ENCODE measurements around the gene CTDNEP1.

Gene CTDNEP1

DNA sequence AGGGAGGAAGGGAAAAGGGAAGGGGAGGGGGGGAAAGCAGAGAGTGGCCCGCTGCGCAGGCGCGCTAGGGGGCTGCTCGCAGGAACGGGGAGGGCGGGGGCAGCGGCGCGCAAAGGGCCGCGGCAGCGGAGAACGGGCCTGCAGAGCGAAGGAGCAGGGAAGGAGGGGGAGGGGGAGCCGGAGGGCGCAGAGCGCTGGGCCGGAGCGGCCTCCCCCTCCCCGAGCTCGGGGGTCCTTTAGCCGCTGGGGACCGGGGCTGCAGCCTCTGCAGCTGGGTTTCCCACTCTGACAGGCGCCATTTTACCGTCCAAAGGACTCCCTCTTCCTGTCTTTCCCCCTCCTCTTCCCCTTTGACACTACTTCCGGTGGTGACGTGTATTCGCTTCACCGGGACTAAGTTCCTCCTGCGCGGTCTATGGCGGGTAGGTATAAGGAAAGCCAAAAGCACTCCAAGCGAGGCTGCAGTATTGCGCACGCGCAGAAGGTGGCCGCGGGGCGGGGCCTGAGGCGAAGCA lies at the start of gene CTDNEP1:
TSS of gene CTDNEP1 (minus strand) at position 74 of the 515 bp plus-strand sequence. CDS start 438 bp downstream, outside the sequence.
- peak within 1 kb of the TSS; percentile 99 for H3K9ac ChIP-seq (ENCODE audit: low read depth, low read length)
- no peaks in the 10 kb centered on the region for H3K4me1 ChIP-seq (ENCODE audit: insufficient read depth, low read length)
- peaks cover 10% of the 10 kb centered on the region for H3K36me3 ChIP-seq (ENCODE audit: insufficient read depth, low read length)
- H3K9me3 ChIP-seq (ENCODE audit: control insufficient read depth, insufficient read depth, low read length), result no peaks in the 10 kb centered on the region

- Histone ChIP-seq H3K9ac (ENCODE audit: low read depth, low read length) (peak overlapping the region; percentile 7; the same call in 1 of the 2 replicates), H3K9me3 (ENCODE audit: control insufficient read depth, insufficient read depth, low read length) (no peaks in the 10 kb centered on the region), H3K36me3 (ENCODE audit: insufficient read depth, low read length) (no peaks in the 10 kb centered on the region), H3K4me1 (ENCODE audit: insufficient read depth, low read length) (peaks cover 18% of the 10 kb centered on the region)
These were observed 44.8 kb upstream of the CTDNEP1 start for GRCh38 chr17:7296189-7296861.

- peaks cover 18% of the 10 kb centered on the region for H3K4me1 ChIP-seq (ENCODE audit: insufficient read depth, low read length)
- H3K9ac ChIP-seq (ENCODE audit: low read depth, low read length), result peak overlapping the region; percentile 56; the same call in 1 of the 2 replicates
- no peaks in the 10 kb centered on the region for H3K9me3 ChIP-seq (ENCODE audit: control insufficient read depth, insufficient read depth, low read length)
- H3K36me3 ChIP-seq (ENCODE audit: insufficient read depth, low read length), result no peaks in the 10 kb centered on the region
These were observed 44.0 kb upstream of the CTDNEP1 start for GRCh38 chr17:7295230-7296180.

DNA sequence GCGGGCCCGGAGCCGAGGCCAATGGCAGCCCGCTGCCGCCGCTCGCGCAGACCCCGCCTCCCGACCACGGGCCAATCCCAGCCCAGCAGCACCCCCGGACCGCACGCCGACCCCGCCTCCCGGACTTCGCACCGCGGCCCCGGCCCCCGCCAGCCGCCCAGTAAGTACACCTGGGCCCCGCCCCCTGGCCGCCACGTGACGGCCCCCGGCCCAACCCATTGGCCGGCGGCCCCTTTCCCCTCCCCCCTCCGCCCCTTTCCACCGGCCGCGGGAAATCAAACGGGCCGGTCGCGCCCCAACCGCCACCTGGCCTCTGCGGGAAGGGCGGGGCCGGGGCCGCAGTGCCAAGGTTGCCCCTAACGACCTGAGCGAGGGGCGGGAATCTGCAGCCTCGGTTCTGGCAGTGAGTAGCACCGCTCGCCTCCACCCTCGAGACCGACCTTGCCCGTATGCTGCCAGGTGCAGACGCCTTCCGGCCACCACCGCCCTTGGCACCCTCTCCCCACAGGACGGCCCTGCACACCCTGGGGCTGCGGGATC lies 43.1 kb upstream of the CTDNEP1 start, which contains the start of gene YBX2:
TSS of gene YBX2 (minus strand) at position 26 of the 540 bp plus-strand sequence. CDS start 139 bp downstream, outside the sequence.
- Histone ChIP-seq H3K36me3 (ENCODE audit: insufficient read depth, low read length) (no peaks in the 10 kb centered on the region), H3K9ac (ENCODE audit: low read depth, low read length) (peak within 1 kb of the TSS; percentile 56), H3K9me3 (ENCODE audit: control insufficient read depth, insufficient read depth, low read length) (no peaks in the 10 kb centered on the region), H3K4me1 (ENCODE audit: insufficient read depth, low read length) (peaks cover 18% of the 10 kb centered on the region)

DNA sequence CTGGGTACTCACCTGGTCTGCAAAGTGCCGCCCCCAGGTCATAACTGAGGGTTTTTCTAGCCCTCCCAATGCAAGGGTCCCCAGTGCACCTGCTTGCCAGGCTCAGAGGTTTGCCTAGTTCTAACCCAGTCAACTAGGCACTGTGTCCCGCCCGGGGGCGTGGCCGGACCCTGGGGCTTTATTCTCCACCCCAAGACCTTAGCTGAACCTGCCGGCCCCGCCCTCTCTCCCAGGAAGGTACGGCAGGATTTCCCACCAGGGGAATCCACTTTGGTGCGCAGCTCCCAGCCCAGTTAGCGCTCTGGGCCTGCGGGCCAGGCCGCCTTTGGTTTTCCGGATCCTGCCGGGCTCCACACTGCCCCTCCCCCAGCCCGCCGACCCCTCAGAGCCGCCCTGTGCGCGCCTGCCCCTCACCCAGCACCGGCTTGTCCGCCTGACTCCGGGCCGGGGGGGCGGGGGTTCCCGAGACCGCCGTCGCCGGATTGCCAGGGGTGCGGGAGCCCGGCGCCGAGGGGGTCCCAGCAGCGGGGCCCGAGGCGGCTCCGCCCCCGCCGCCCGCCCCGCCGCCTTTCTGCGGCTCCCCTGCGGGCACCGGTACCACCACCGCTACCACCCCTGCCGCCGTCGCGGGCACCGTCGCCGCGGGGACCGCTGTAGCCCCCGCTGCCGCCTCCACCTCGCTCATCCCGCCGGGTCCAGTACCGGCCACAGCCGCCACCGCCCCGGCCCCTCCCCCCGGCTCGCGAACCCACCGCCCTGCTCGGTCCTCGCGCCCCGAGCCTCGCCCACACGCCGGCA lies 42.5 kb upstream of the CTDNEP1 start:
- Histone ChIP-seq H3K4me1 (ENCODE audit: insufficient read depth, low read length) (peaks cover 18% of the 10 kb centered on the region), H3K9me3 (ENCODE audit: control insufficient read depth, insufficient read depth, low read length) (no peaks in the 10 kb centered on the region), H3K36me3 (ENCODE audit: insufficient read depth, low read length) (no peaks in the 10 kb centered on the region), H3K9ac (ENCODE audit: low read depth, low read length) (peak overlapping the region; percentile 46; the same call in 1 of the 2 replicates)

- no peak overlapping the region for H3K9ac ChIP-seq (ENCODE audit: low read depth, low read length)
- peaks cover 18% of the 10 kb centered on the region for H3K4me1 ChIP-seq (ENCODE audit: insufficient read depth, low read length)
- H3K9me3 ChIP-seq (ENCODE audit: control insufficient read depth, insufficient read depth, low read length), result no peaks in the 10 kb centered on the region
- H3K36me3 ChIP-seq (ENCODE audit: insufficient read depth, low read length), result no peaks in the 10 kb centered on the region
These were observed 41.6 kb upstream of the CTDNEP1 start for GRCh38 chr17:7293159-7293558.

GRCh38 chr17:7292729-7293128 lies 41.2 kb upstream of the CTDNEP1 start:
- Histone ChIP-seq H3K9me3 (ENCODE audit: control insufficient read depth, insufficient read depth, low read length) (no peaks in the 10 kb centered on the region), H3K36me3 (ENCODE audit: insufficient read depth, low read length) (no peaks in the 10 kb centered on the region), H3K9ac (ENCODE audit: low read depth, low read length) (no peak overlapping the region), H3K4me1 (ENCODE audit: insufficient read depth, low read length) (peaks cover 18% of the 10 kb centered on the region)

- no peaks in the 10 kb centered on the region for H3K36me3 ChIP-seq (ENCODE audit: insufficient read depth, low read length)
- no peaks in the 10 kb centered on the region for H3K9me3 ChIP-seq (ENCODE audit: control insufficient read depth, insufficient read depth, low read length)
- H3K4me1 ChIP-seq (ENCODE audit: insufficient read depth, low read length), result peaks cover 18% of the 10 kb centered on the region
- H3K9ac ChIP-seq (ENCODE audit: low read depth, low read length), result no peak overlapping the region
These were observed 40.7 kb upstream of the CTDNEP1 start for GRCh38 chr17:7292194-7292593.

- Histone ChIP-seq H3K36me3 (ENCODE audit: insufficient read depth, low read length) (no peaks in the 10 kb centered on the region), H3K4me1 (ENCODE audit: insufficient read depth, low read length) (peaks cover 18% of the 10 kb centered on the region), H3K9ac (ENCODE audit: low read depth, low read length) (no peak overlapping the region), H3K9me3 (ENCODE audit: control insufficient read depth, insufficient read depth, low read length) (no peaks in the 10 kb centered on the region)
These were observed 39.2 kb upstream of the CTDNEP1 start for GRCh38 chr17:7290685-7291084.

GRCh38 chr17:7290166-7290565 lies 38.6 kb upstream of the CTDNEP1 start:
- H3K9ac ChIP-seq (ENCODE audit: low read depth, low read length), result no peak overlapping the region
- no peaks in the 10 kb centered on the region for H3K36me3 ChIP-seq (ENCODE audit: insufficient read depth, low read length)
- H3K9me3 ChIP-seq (ENCODE audit: control insufficient read depth, insufficient read depth, low read length), result no peaks in the 10 kb centered on the region
- H3K4me1 ChIP-seq (ENCODE audit: insufficient read depth, low read length), result peaks cover 18% of the 10 kb centered on the region

- Histone ChIP-seq H3K9ac (ENCODE audit: low read depth, low read length) (no peak overlapping the region; the same call in 1 of the 2 replicates), H3K4me1 (ENCODE audit: insufficient read depth, low read length) (peaks cover 18% of the 10 kb centered on the region), H3K36me3 (ENCODE audit: insufficient read depth, low read length) (no peaks in the 10 kb centered on the region), H3K9me3 (ENCODE audit: control insufficient read depth, insufficient read depth, low read length) (no peaks in the 10 kb centered on the region)
These were observed 37.9 kb upstream of the CTDNEP1 start for GRCh38 chr17:7289256-7290032.

GRCh38 chr17:7285679-7286078 lies 34.1 kb upstream of the CTDNEP1 start:
- H3K9ac ChIP-seq (ENCODE audit: low read depth, low read length), result no peak overlapping the region
- H3K4me1 ChIP-seq (ENCODE audit: insufficient read depth, low read length), result peaks cover 3% of the 10 kb centered on the region; the same call in 1 of the 2 replicates
- H3K36me3 ChIP-seq (ENCODE audit: insufficient read depth, low read length), result no peaks in the 10 kb centered on the region
- no peaks in the 10 kb centered on the region for H3K9me3 ChIP-seq (ENCODE audit: control insufficient read depth, insufficient read depth, low read length)

- Histone ChIP-seq H3K4me1 (ENCODE audit: insufficient read depth, low read length) (peaks cover 3% of the 10 kb centered on the region; the same call in 1 of the 2 replicates), H3K9ac (ENCODE audit: low read depth, low read length) (no peak overlapping the region), H3K36me3 (ENCODE audit: insufficient read depth, low read length) (no peaks in the 10 kb centered on the region), H3K9me3 (ENCODE audit: control insufficient read depth, insufficient read depth, low read length) (no peaks in the 10 kb centered on the region)
These were observed 33.4 kb upstream of the CTDNEP1 start for GRCh38 chr17:7284911-7285310.

Data from ES-I3 (cell line).